IMR-90 (cell line): Measurements from ENCODE around the gene LTC4S. TPM values are rescaled to one million over a fixed set of nuclear protein-coding genes. Genes with fewer than 3 reads are reported as not detected.

ENCODE experiments used
- ATAC-seq: fragments of 200-7000 bp; cut with Tn5 transposase; 2 replicates; pipeline ENCODE4 v1.9.1; 2020; ENCODE audit warnings: low read depth, mild to moderate bottlenecking, moderate library complexity
- BruUV-seq: library from RNA; stranded (reverse); fragments of 400-500 nt; replicated peaks from 2 replicates; lab custom pipeline; 2021; lab: Mats Ljungman, UMichigan
- CTCF ChIA-PET: fragments of 300-600 bp; formaldehyde crosslinking; extraction: SDS; loops from one replicate; lab custom pipeline; 2021; ENCODE audit warnings: antibody characterized with exemption; lab: Yijun Ruan, JAX
- POLR2A ChIA-PET: fragments of 300-600 bp; sonication (Branson Sonifier 250); formaldehyde crosslinking; loops from one replicate; lab custom pipeline; 2022; ENCODE audit warnings: antibody characterized with exemption; ENCODE audit not compliant: unreplicated experiment; lab: Charles Lee
- DNase-seq: peaks from one replicate; pipeline ENCODE4 v3.0.0; 2013
- H2AFZ ChIP-seq: replicated peaks from 2 replicates; pipeline ENCODE3; 2013; ENCODE audit warnings: low read length, mild to moderate bottlenecking; ENCODE audit not compliant: poor library complexity
- H2AK5ac ChIP-seq: 2 replicates; pipeline ENCODE4 v1.6.1; 2013; ENCODE audit warnings: low read depth, low read length, inconsistent platforms
- H2AK9ac ChIP-seq: replicated peaks from 2 replicates; pipeline ENCODE3; 2013; ENCODE audit warnings: mild to moderate bottlenecking, low read depth, low read length, moderate library complexity; ENCODE audit not compliant: poor library complexity
- H2BK120ac ChIP-seq: 2 replicates; pipeline ENCODE4 v1.6.1; 2013; ENCODE audit warnings: low read depth, low read length, inconsistent platforms
- H2BK15ac ChIP-seq: 3 replicates; pipeline ENCODE4 v1.6.1; 2013; ENCODE audit warnings: low read depth, low read length, inconsistent platforms
- H2BK20ac ChIP-seq: 2 replicates; pipeline ENCODE4 v1.6.1; 2013; ENCODE audit warnings: low read depth, mild to moderate bottlenecking, inconsistent platforms, low read length, moderate library complexity
- H2BK5ac ChIP-seq: 2 replicates; pipeline ENCODE4 v1.6.1; 2013; ENCODE audit warnings: mild to moderate bottlenecking, low read depth, low read length, inconsistent platforms; ENCODE audit not compliant: poor library complexity, severe bottlenecking
- H3K14ac ChIP-seq: replicated peaks from 2 replicates; pipeline ENCODE4 v1.6.1; 2013; ENCODE audit warnings: low read depth, low read length, inconsistent platforms
- H3K18ac ChIP-seq: 2 replicates; pipeline ENCODE4 v1.6.1; 2013; ENCODE audit warnings: low read depth, low read length, control low read depth
- H3K23ac ChIP-seq: 2 replicates; pipeline ENCODE4 v1.6.1; 2013; ENCODE audit warnings: low read depth, low read length, inconsistent platforms
- H3K27ac ChIP-seq: 2 replicates; pipeline ENCODE4 v1.5.1; 2013; ENCODE audit warnings: mild to moderate bottlenecking, control low read depth, low read length; ENCODE audit not compliant: insufficient read depth
- H3K27me3 ChIP-seq: 2 replicates; pipeline ENCODE4 v1.6.1; 2013; ENCODE audit warnings: low read length; ENCODE audit not compliant: control insufficient read depth, insufficient read depth
- H3K36me3 ChIP-seq: 2 replicates; pipeline ENCODE4 v1.6.1; 2013; ENCODE audit warnings: low read length, mixed read lengths; ENCODE audit not compliant: control insufficient read depth, insufficient read depth
- H3K4ac ChIP-seq: 2 replicates; pipeline ENCODE4 v1.6.1; 2013; ENCODE audit warnings: low read depth, low read length, inconsistent platforms
- H3K4me1 ChIP-seq: 2 replicates; pipeline ENCODE4 v1.6.1; 2013; ENCODE audit warnings: low read length, mixed read lengths; ENCODE audit not compliant: control insufficient read depth, insufficient read depth
- H3K4me2 ChIP-seq: 2 replicates; pipeline ENCODE4 v1.6.1; 2013; ENCODE audit warnings: low read depth, mild to moderate bottlenecking, control low read depth, low read length, moderate library complexity
- H3K4me3 ChIP-seq: 2 replicates; pipeline ENCODE4 v1.5.1; 2013; ENCODE audit warnings: low read depth, mild to moderate bottlenecking, control low read depth, low read length, moderate library complexity; ENCODE audit not compliant: insufficient read depth
- H3K56ac ChIP-seq: 2 replicates; pipeline ENCODE4 v1.6.1; 2013; ENCODE audit warnings: low read length, inconsistent platforms; ENCODE audit not compliant: insufficient read depth; ENCODE audit errors: extremely low read depth
- H3K79me1 ChIP-seq, 2 experiments: 2 replicates each; pipeline ENCODE4 v1.6.1; 2013; ENCODE audit warnings: low read length in 2 of 2, inconsistent platforms in 1 of 2, low read depth in 1 of 2
- H3K9ac ChIP-seq: 2 replicates; pipeline ENCODE4 v1.6.1; 2013; ENCODE audit warnings: low read depth, low read length, control low read depth
- H3K9me1 ChIP-seq: 2 replicates; pipeline ENCODE4 v1.6.1; 2013; ENCODE audit warnings: low read length, inconsistent platforms; ENCODE audit not compliant: insufficient read depth
- H3K9me3 ChIP-seq: 2 replicates; pipeline ENCODE4 v1.6.1; 2013; ENCODE audit warnings: low read length; ENCODE audit not compliant: control insufficient read depth, insufficient read depth
- H4K20me1 ChIP-seq: 2 replicates; pipeline ENCODE4 v1.6.1; 2013; ENCODE audit warnings: low read length, inconsistent platforms; ENCODE audit not compliant: insufficient read depth
- H4K5ac ChIP-seq: 2 replicates; pipeline ENCODE4 v1.6.1; 2013; ENCODE audit warnings: mild to moderate bottlenecking, low read depth, low read length, control low read depth
- H4K8ac ChIP-seq, 2 experiments: 2 replicates each; pipeline ENCODE4 v1.6.1; 2013; ENCODE audit warnings: low read depth in 2 of 2, low read length in 2 of 2, control low read depth in 1 of 2, inconsistent platforms in 1 of 2
- H4K91ac ChIP-seq: 2 replicates; pipeline ENCODE4 v1.6.1; 2013; ENCODE audit warnings: low read depth, low read length, inconsistent platforms; ENCODE audit not compliant: insufficient read depth
- BHLHE40 ChIP-seq: fragments of 150-350 bp; IDR thresholded peaks from 2 replicates; pipeline ENCODE4 v1.6.1; 2016; ENCODE audit warnings: mild to moderate bottlenecking, low read depth, low read length
- CEBPB ChIP-seq: IDR thresholded peaks from 2 replicates; pipeline ENCODE4 v1.6.1; 2012; ENCODE audit warnings: low read depth, low read length, improper control_type of control experiment
- CHD1 ChIP-seq: IDR thresholded peaks from 2 replicates; pipeline ENCODE4 v1.6.1; 2012; ENCODE audit warnings: low read depth, low read length, improper control_type of control experiment
- FOS ChIP-seq: fragments of 150-350 bp; IDR thresholded peaks from 2 replicates; pipeline ENCODE4 v1.6.1; 2016; ENCODE audit warnings: low read depth, low read length
- MAFK ChIP-seq: IDR thresholded peaks from 2 replicates; pipeline ENCODE4 v1.6.1; 2012; ENCODE audit warnings: low read depth, low read length, improper control_type of control experiment
- MXI1 ChIP-seq: IDR thresholded peaks from 2 replicates; pipeline ENCODE4 v1.6.1; 2012; ENCODE audit warnings: low read depth, mild to moderate bottlenecking, low read length, moderate library complexity, borderline replicate concordance
- NFE2L2 ChIP-seq: fragments of 150-350 bp; IDR thresholded peaks from 2 replicates; pipeline ENCODE4 v1.6.1; 2016; ENCODE audit warnings: low read depth, mild to moderate bottlenecking, low read length
- RAD21 ChIP-seq: IDR thresholded peaks from 2 replicates; pipeline ENCODE4 v1.6.1; 2012; ENCODE audit warnings: low read length, improper control_type of control experiment
- RCOR1 ChIP-seq: IDR thresholded peaks from 2 replicates; pipeline ENCODE4 v1.6.1; 2012; ENCODE audit warnings: mild to moderate bottlenecking, low read length, improper control_type of control experiment; ENCODE audit not compliant: insufficient replicate concordance
- RFX5 ChIP-seq: IDR thresholded peaks from 2 replicates; pipeline ENCODE4 v1.8.0; 2012; ENCODE audit warnings: low read depth, mild to moderate bottlenecking, low read length, moderate library complexity
- SMC3 ChIP-seq: fragments of 150-350 bp; IDR thresholded peaks from 2 replicates; pipeline ENCODE4 v1.6.1; 2016; ENCODE audit warnings: low read depth, mild to moderate bottlenecking, antibody characterized with exemption, low read length, moderate library complexity
- WGBS, 2 experiments: methylation state at CpG; one replicate each; pipeline versions ENCODE4 v1.1.5 to v1.1.7; 2013; ENCODE audit warnings: missing lambda C conversion rate in 2 of 2; ENCODE audit not compliant: insufficient read length in 1 of 2; ENCODE audit errors: extremely low coverage in 2 of 2; 5-methylcytosine and 5-hydroxymethylcytosine counted together
- dilution Hi-C: fragments of 300-500 bp; cut with HindIII; formaldehyde crosslinking; loops from one replicate; pipeline ENCODE4 v1.14.3; 2018; ENCODE audit warnings: low sequenced_read_pairs; ENCODE audit not compliant: unreplicated experiment
- in situ Hi-C: fragments of 300-500 bp; cut with MboI; formaldehyde crosslinking; loops from 3 replicates; pipeline ENCODE4 v1.14.3; 2019; ENCODE audit warnings: low sequenced_read_pairs, inconsistent platforms, mixed read lengths
- intact Hi-C: fragments of 100-400 bp; cut with micrococcal nuclease; formaldehyde crosslinking; loops from 2 replicates; pipeline ENCODE4 v1.10.0; 2022
- polyA plus RNA-seq, 3 experiments: library from polyadenylated mRNA; depleted of rRNA; stranded (reverse); fragments of >200 nt; gene quantifications; 2 replicates each; pipeline ENCODE4 v1.2.3, GENCODE V29; 2012; ENCODE audit warnings: low replicate concordance in 1 of 3
- total RNA-seq: library from RNA; depleted of rRNA; stranded (reverse); fragments of >200 nt; gene quantifications from 2 replicates; pipeline ENCODE4 v1.2.3, GENCODE V29; 2012
- TF ChIP-seq, protein P1 (sequence below): fragments of 150-350 bp; IDR thresholded peaks from 2 replicates; pipeline ENCODE4 v1.6.1; 2016; ENCODE audit warnings: low read depth, mild to moderate bottlenecking, low read length, moderate library complexity, borderline replicate concordance

Gene LTC4S
- total and polyA plus RNA-seq, 2 of the 4 experiments (the other 2 are of a cell fraction) = 0.72 TPM; not detected in 1

DNA sequence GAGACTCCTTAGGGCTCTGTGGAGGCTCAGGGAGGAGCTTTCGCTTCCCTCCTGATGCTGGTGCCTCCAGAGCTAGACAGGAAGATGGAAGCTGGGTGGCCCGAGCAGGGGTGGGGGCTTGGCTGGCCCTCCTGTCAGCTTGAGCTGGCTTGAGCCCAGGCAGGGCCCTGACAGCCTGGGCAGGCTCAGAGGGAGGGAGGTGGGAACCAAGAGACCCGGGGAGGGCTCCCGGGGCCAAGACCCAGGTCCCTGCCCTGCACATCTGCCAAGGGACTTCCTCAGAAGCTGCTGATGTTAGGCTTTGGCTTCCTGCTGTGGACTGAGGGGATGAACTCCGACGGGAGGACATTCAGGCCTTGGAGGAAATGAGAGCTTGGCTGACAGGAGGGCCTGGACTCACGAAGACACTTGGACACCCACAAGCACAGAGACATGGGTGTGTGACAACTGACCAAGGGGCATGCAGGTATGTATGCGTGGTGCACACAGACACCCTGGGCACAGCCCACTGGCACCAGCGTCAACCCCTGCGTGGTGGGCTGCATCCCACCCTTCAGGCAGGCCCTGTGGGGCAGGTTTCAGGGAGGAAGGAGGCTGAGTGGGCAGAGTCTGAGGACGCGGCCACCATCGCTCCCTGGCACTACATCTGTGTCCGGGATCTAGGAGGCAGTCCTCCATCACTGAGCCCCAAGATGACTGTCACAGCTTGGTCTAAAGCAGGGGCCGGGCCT lies 1.7 kb upstream of the LTC4S start:
- no peaks in the 10 kb centered on the region for H3K9me3 ChIP-seq
- H3K18ac ChIP-seq = no peak overlapping the region
- POLR2A ChIA-PET = interaction anchor here (1.0 kb wide), 1 partner anchor 36 kb away, joined by 3 read pairs; no protein-coding TSS in a partner anchor
- H4K8ac ChIP-seq = no peak overlapping the region
- H3K79me1 ChIP-seq = no peaks in the 10 kb centered on the region
- CTCF ChIA-PET = no interaction called here
- ATAC-seq (no peak), DNase-seq (no peak)
- no peak overlapping the region for H2AK9ac ChIP-seq
- TF ChIP-seq BHLHE40 (no peak), RFX5 (no peak), MXI1 (no peak), CHD1 (no peak), RAD21 (no peak), CEBPB (no peak), MAFK (no peak), SMC3 (no peak), FOS (no peak), RCOR1 (no peak), NFE2L2 (no peak)
- TF ChIP-seq, protein P1, sequence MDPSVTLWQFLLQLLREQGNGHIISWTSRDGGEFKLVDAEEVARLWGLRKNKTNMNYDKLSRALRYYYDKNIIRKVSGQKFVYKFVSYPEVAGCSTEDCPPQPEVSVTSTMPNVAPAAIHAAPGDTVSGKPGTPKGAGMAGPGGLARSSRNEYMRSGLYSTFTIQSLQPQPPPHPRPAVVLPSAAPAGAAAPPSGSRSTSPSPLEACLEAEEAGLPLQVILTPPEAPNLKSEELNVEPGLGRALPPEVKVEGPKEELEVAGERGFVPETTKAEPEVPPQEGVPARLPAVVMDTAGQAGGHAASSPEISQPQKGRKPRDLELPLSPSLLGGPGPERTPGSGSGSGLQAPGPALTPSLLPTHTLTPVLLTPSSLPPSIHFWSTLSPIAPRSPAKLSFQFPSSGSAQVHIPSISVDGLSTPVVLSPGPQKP = no peak
- no peak overlapping the region for H3K27ac ChIP-seq
- peaks cover 9% of the 10 kb centered on the region; the same call in 1 of the 2 replicates for H3K4me1 ChIP-seq
- dilution Hi-C loops (no loop called here), in situ Hi-C loops (no loop called here), intact Hi-C loops (no loop called here)
- H3K56ac ChIP-seq = no peak overlapping the region
- no TSS peak for BruUV-seq
- WGBS, 2 experiments = 89% methylated on average over 5 of the region's 15 CpGs; no CpG with 5 or more reads in 1 of the 2 experiments
- no peak overlapping the region for H4K91ac ChIP-seq
- no peak overlapping the region; the same call in 1 of the 2 replicates for H2AK5ac ChIP-seq
- H2AFZ ChIP-seq = no peak overlapping the region
- 0 out of 2 replicates have a peak, but pooled peaks cover 5% of the 10 kb centered on the region for H4K20me1 ChIP-seq
- H2BK20ac ChIP-seq = no peak overlapping the region
- no peak overlapping the region for H3K4ac ChIP-seq
- no peak overlapping the region for H4K5ac ChIP-seq
- H3K4me2 ChIP-seq = no peak overlapping the region
- H3K23ac ChIP-seq = no peak overlapping the region
- H3K9ac ChIP-seq = no peak overlapping the region
- peaks cover 3% of the 10 kb centered on the region; the same call in 1 of the 2 replicates for H3K36me3 ChIP-seq
- no peak overlapping the region for H2BK5ac ChIP-seq
- H3K27me3 ChIP-seq = no peaks in the 10 kb centered on the region
- no peak overlapping the region for H3K14ac ChIP-seq
- no peak overlapping the region for H2BK120ac ChIP-seq
- H3K9me1 ChIP-seq = no peaks in the 10 kb centered on the region
- no peak overlapping the region for H2BK15ac ChIP-seq
- H3K4me3 ChIP-seq = no peak overlapping the region
